ENCODE data around the gene CUL9. TPM values are rescaled to one million over a fixed set of nuclear protein-coding genes. Genes with fewer than 3 reads are reported as not detected.

CUL9 gene
- total and polyA plus RNA-seq, 2 donors from 2014 or later = 34.7 to 47.3 TPM

GRCh38 chr6:43235841-43236240 is 53.8 kb downstream of the CUL9 start:
- FAIRE-seq (no peak), DNase-seq (no peak)
- Histone ChIP-seq H3K27ac (ENCODE audit: low read depth in 2 of 2, low read length in 2 of 2) (no peak overlapping the region), H3K4me3 (ENCODE audit: low read length in 3 of 3) (no peak overlapping the region), H3K9me3 (ENCODE audit: control insufficient read depth in 2 of 3, insufficient read depth in 1 of 3, low read length in 3 of 3) (no peaks in the 10 kb centered on the region), H3K27me3 (ENCODE audit: control insufficient read depth, insufficient read depth, low read length) (no peaks in the 10 kb centered on the region), H3K9ac (ENCODE audit: low read length in 3 of 3) (no peak overlapping the region), H3K4me1 (ENCODE audit: control insufficient read depth in 2 of 3, insufficient read depth in 2 of 3, low read depth in 1 of 3, low read length in 3 of 3) (no peaks in the 10 kb centered on the region), H3K36me3 (ENCODE audit: control insufficient read depth in 2 of 3, insufficient read depth in 3 of 3, low read length in 3 of 3) (no peaks in the 10 kb centered on the region)
- intact Hi-C loops (cut with DNase I) = no loop called here
- no peak for TF ChIP-seq CTCF (IDR thresholded peaks at IDR 0.05; ENCODE audit: borderline replicate concordance, extremely low read depth, insufficient read depth)

GRCh38 chr6:43239054-43239453 is 57.1 kb downstream of the CUL9 start:
- no peaks in the 10 kb centered on the region for H3K9me3 ChIP-seq (ENCODE audit: control insufficient read depth in 2 of 3, insufficient read depth in 1 of 3, low read length in 3 of 3)
- H3K27ac ChIP-seq (ENCODE audit: low read depth in 2 of 2, low read length in 2 of 2) = no peak overlapping the region
- FAIRE-seq = no peak
- no peak for TF ChIP-seq CTCF (IDR thresholded peaks at IDR 0.05; ENCODE audit: borderline replicate concordance, extremely low read depth, insufficient read depth)
- peaks cover 17% of the 10 kb centered on the region for H3K27me3 ChIP-seq (ENCODE audit: control insufficient read depth, insufficient read depth, low read length)
- no peak for DNase-seq
- intact Hi-C loops (cut with DNase I) = no loop called here
- no peaks in the 10 kb centered on the region for H3K4me1 ChIP-seq (ENCODE audit: control insufficient read depth in 2 of 3, insufficient read depth in 2 of 3, low read depth in 1 of 3, low read length in 3 of 3)
- no peak overlapping the region for H3K9ac ChIP-seq (ENCODE audit: low read length in 3 of 3)
- H3K36me3 ChIP-seq (ENCODE audit: control insufficient read depth in 2 of 3, insufficient read depth in 3 of 3, low read length in 3 of 3) = no peaks in the 10 kb centered on the region
- no peak overlapping the region for H3K4me3 ChIP-seq (ENCODE audit: low read length in 3 of 3)

DNA sequence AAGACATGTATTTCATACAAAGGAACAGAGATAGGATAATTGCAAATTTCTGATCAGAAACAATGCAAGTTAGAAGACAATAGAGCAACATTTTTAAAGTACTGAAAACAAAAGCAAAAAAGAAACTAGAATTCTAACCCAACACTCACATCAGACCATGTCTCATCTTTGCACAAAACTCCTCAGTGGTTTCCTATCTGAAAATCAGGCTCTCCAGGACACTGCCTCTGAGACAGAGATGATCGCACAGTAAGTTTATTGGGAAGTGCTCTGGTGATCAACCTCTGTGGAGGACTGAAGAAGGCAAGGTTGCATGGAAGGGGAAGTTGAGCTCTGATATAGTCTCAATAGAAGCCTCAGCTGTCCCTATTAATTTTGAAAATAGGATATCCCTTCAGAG is 59.0 kb downstream of the CUL9 start:
- H3K27me3 ChIP-seq (ENCODE audit: control insufficient read depth, insufficient read depth, low read length) = peaks cover 26% of the 10 kb centered on the region
- no peaks in the 10 kb centered on the region for H3K9me3 ChIP-seq (ENCODE audit: control insufficient read depth in 2 of 3, insufficient read depth in 1 of 3, low read length in 3 of 3)
- no peak overlapping the region for H3K9ac ChIP-seq (ENCODE audit: low read length in 3 of 3)
- TF ChIP-seq CTCF (IDR thresholded peaks at IDR 0.05; ENCODE audit: borderline replicate concordance, extremely low read depth, insufficient read depth) = no peak
- no peak overlapping the region for H3K27ac ChIP-seq (ENCODE audit: low read depth in 2 of 2, low read length in 2 of 2)
- no peak for FAIRE-seq
- no peaks in the 10 kb centered on the region for H3K36me3 ChIP-seq (ENCODE audit: control insufficient read depth in 2 of 3, insufficient read depth in 3 of 3, low read length in 3 of 3)
- no peak overlapping the region for H3K4me3 ChIP-seq (ENCODE audit: low read length in 3 of 3)
- intact Hi-C loops (cut with DNase I) = no loop called here
- no peaks in the 10 kb centered on the region for H3K4me1 ChIP-seq (ENCODE audit: control insufficient read depth in 2 of 3, insufficient read depth in 2 of 3, low read depth in 1 of 3, low read length in 3 of 3)
- no peak for DNase-seq

GRCh38 chr6:43241446-43241845 is 59.5 kb downstream of the CUL9 start:
- H3K36me3 ChIP-seq (ENCODE audit: control insufficient read depth in 2 of 3, insufficient read depth in 3 of 3, low read length in 3 of 3) = no peaks in the 10 kb centered on the region
- H3K4me3 ChIP-seq (ENCODE audit: low read length in 3 of 3) = no peak overlapping the region
- TF ChIP-seq CTCF (IDR thresholded peaks at IDR 0.05; ENCODE audit: borderline replicate concordance, extremely low read depth, insufficient read depth) = no peak
- DNase-seq = no peak
- H3K4me1 ChIP-seq (ENCODE audit: control insufficient read depth in 2 of 3, insufficient read depth in 2 of 3, low read depth in 1 of 3, low read length in 3 of 3) = no peaks in the 10 kb centered on the region
- intact Hi-C loops (cut with DNase I) = no loop called here
- FAIRE-seq = no peak
- H3K9ac ChIP-seq (ENCODE audit: low read length in 3 of 3) = no peak overlapping the region
- H3K9me3 ChIP-seq (ENCODE audit: control insufficient read depth in 2 of 3, insufficient read depth in 1 of 3, low read length in 3 of 3) = no peaks in the 10 kb centered on the region
- H3K27me3 ChIP-seq (ENCODE audit: control insufficient read depth, insufficient read depth, low read length) = peaks cover 26% of the 10 kb centered on the region
- H3K27ac ChIP-seq (ENCODE audit: low read depth in 2 of 2, low read length in 2 of 2) = no peak overlapping the region

All from kidney (tissue), 14 donors.